T follicular helper cell (primary cell): ENCODE data around the gene FAM20A.
"Not testable (repeated sequence)": the region's sequence is repeated elsewhere in the genome, so short reads cannot be mapped to it uniquely, and the experiment has no call there.

ENCODE experiments used
- DNase-seq: peaks from one replicate; pipeline ENCODE4 v3.0.0-alpha.2; 2020; ENCODE audit warnings: low read depth

FAM20A gene

GRCh38 chr17:68492394-68493054 lies 108.6 kb downstream of the FAM20A start:
- not testable (repeated sequence) for DNase-seq

- no peak for DNase-seq
Observed at GRCh38 chr17:68491381-68492231, 109.6 kb downstream of the FAM20A start.

DNA sequence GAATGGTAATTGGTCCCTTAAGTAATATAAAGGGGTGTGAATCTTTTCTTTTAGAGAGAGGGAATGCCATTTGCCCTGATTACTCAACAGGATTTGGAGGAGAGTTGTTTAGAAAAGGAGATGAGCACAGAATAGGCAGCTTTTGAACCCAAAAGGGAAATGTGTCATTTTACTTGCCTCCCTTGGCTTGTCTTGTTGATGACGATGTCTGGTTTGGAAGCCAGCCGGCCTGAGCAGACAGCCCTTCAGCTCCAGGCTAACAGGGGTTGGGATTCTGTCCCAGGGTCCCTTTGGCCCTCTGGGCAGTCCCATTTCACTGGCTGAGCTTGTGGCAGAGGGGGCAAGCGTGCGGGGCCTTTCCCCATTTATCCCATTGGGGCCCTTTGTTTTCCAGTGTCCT lies 111.2 kb downstream of the FAM20A start:
- DNase-seq, result no peak
